HG03520 (cell line): ENCODE data around the gene PLCB2.

Experiments used
- ATAC-seq: cut with Tn5 transposase; IDR thresholded peaks from one replicate; pipeline ENCODE4 v1.9.1; 2021; ENCODE audit warnings: mild to moderate bottlenecking, moderate library complexity; ENCODE audit not compliant: unreplicated experiment

Gene PLCB2

GRCh38 chr15:40239693-40240618 is 67.8 kb downstream of the PLCB2 start:
- ATAC-seq, result no peak

- ATAC-seq, result no peak
Observed at GRCh38 chr15:40239404-40239692, 68.4 kb downstream of the PLCB2 start.

GRCh38 chr15:40238532-40239403 is 69.0 kb downstream of the PLCB2 start, which contains the start of gene PAK6:
PAK6 (plus strand) TSS chr15:40239063; CDS start chr15:40264786, 25,723 bp downstream.
- ATAC-seq, result no peak
